OCI-M2 (cell line): Measurements from ENCODE around the gene KRT75.
"Not testable (repeated sequence)": the region's sequence is repeated elsewhere in the genome, so short reads cannot be mapped to it uniquely, and the experiment has no call there.

ENCODE experiments used
- DNase-seq: peaks from one replicate; lab custom pipeline; 2025; ENCODE audit not compliant: unreplicated experiment; lab: John Stamatoyannopoulos, UW

KRT75 gene

DNA sequence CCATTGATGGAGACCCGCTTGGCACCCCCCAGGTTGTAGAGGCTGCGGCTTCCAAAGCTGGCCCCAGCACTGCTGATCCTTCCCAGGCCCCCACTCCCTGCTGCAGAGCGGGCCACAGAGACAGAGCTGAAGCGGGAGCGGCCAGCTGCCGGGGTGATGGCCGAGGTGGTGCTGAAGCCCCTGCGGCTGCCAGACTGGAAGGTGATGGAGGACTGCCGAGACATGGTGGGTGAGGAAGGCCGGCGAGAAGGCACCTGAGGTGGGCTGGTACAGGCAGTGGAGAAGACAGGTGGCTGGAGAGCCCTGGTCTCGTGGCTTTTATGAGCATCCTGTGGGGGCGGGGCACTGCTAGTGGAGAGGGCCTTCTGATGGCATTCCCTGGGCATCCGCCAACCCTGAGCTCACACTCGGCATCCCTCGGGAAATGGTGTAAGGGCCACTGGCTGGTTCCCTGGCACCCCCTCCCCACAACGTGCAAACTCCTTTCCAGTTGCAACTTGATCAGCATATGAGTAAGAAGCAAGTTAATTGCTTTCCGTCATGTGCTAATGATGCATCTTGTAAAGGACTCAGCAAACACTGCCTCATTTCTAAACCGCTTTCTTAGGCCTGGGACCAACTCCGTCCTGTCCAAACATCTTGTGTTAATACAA is at the start of gene KRT75:
KRT75 (minus strand) TSS at position 291 of the 653 bp plus-strand sequence; CDS start at position 224, 67 bp downstream.
- no peak for DNase-seq

DNA sequence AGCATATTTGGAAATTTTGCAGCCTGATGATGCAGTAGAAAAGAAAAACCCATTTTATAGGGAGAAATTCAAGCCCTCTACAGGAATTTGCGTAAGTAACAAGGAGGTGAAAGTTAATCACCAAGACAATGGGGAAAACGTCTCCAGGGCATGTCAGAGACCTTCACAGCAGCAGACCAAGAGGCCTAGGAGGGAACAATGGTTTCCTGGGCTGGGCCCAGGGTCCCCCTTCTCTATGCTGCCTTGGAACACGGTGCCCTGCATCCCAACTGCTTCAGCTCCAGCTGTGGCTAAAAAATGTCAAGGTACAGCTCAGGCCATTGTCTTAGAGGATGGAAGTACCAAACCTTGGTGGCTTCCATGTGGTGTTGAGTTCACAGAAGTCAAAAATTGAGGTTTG is 45.9 kb upstream of the KRT75 start:
- DNase-seq = no peak

DNA sequence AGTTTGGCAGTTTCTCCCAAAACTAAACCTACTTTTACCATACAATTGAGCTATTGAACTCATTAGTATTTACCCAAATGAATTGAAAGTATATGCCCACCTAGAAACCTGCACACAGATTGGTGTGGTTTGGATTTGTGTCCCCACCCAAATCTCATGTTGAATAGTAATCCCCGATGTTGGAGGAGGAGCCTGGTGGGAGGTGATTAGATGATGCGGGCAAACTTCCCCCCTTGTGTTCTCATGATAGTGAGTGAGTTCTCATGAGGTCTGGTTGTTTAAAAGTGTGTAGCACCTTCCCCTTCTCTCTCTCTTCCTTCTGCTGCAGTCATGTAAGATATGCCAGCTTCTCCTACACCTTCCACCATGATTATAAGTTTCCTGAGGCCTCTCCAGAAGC is 43.5 kb upstream of the KRT75 start:
- no peak for DNase-seq

DNA sequence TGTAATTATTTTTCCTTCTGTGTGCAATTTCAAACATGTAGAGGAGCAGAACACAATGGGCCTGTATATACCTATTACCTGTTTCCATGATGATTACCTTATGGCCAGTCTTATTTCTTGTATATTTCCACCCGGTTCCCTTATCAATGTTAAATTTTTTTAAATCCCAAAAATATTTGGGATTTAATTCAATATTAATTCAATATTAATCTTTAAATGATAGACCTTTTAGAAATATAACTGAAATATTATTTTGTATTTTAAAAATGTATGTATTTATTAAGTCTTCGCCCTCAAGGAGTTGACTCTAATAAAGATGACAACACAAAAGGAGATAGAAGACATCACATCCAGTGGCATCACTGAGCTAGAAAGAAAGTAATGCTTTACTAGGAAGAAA is 40.0 kb upstream of the KRT75 start:
- DNase-seq = no peak

DNA sequence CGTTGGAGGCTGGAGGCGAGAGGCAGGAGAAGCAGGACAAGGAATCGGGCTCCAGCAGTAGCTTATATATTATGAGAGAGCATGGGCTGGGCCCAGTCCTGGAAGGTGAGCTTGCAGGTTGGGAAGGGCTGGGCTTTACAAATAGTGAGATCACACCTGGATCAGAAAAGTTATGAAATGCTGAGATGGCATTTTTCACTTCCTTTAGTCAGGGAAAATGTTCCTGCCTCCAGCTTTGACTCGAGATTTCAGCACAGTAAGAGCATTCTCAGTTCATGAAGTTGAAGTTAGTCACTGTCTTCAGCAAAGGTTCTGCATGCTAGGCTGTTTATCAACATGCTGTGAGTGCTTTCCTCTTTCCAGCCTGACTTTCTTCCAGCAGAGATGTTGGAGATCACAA is 39.6 kb upstream of the KRT75 start, which contains the start of gene KRT6C:
KRT6C (minus strand) TSS at position 38 of the 400 bp plus-strand sequence. CDS start 68 bp downstream, outside the sequence.
- DNase-seq = no peak

DNA sequence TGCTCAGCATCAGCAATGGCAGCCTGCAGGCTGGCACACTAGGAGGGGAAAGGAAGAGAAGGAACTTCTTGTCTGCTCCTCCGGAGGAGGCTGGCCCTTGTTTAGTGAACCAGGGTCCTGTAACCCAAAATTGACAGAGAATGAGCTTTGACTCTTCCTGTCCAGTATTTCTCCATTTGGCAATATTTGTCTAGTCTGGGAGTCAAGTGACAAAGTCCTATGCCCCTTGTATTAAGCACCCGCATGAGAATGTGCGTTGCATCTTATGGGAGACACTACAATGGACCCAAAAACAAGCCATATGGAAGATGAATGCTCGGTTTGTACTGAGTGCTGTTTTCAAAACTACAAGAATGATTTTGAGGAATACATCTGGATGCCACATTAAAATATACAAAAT is 35.7 kb upstream of the KRT75 start:
- DNase-seq = no peak

DNA sequence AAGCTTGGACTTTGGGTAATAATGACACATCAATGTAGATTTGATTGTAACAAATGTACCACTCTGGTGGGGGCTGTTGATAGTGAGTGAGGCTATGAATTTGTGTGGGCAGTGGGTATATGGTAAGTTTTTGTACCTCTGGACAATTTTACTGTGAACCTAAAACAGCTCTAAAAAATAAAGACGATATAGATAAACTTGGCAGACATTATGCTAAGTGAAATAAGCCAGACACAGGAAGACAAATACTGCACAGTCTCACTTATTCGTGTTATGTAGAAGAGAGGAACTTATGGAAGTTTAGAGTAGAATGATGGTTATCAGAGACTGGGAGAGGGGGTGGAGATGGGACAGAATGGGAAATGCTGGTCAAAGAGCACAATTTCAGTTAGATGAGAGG is 30.7 kb upstream of the KRT75 start:
- no peak for DNase-seq

DNA sequence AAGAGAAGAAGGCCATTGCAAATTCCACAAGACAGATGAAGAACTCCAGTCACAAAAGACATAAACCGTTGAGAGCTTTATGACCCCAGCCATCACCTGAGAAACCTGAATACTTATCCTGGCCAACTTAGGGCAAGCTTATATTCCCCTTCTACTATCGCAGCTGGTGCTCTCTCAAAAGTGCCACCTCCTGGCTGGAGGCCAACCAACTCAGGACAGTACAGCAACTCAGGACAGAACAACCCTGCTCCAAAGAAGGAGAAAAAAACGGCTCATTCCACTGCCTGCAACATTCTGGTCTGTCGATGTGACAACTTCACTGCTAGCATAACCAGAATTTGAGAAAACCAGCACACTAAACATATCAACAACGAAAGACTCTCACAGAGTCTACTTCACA is 27.5 kb upstream of the KRT75 start:
- DNase-seq = no peak

DNA sequence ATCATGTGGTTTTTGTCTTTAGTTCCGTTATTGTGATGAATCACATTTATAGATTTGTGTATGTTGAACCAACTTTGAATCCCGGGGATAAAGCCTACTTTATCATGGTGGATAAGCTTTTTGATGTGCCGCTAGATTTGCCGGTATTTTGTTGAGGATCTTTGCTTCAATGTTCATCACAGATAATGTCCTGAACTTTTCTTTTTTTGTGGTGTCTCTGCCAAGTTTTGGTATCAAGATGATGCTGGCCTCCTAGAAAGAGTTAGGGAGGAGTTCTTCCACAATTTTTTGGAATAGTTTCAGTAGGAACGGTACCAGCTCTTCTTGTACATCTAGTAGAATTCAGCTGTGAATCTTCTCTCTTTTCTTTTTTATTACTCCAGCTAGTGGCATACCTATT is 24.7 kb upstream of the KRT75 start:
- DNase-seq = no peak

DNA sequence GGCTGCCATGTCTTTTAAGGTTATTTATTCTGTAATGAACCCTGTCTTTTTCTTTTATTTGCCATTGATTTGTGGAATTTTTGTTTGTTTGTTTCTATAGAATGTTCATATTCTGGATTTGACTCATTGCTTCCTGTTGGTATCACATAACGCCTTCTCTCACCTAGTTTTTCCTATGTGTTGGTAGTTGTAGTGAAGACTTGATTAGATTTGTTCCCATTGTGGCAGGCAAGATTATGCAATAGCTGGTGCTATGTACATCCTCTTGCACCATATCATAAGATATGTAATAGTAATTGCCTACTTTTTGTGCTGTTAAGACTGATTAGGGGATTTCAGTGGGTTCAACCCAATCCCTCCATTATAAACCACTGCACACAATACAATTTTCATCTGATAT is 21.6 kb upstream of the KRT75 start:
- DNase-seq = no peak

DNA sequence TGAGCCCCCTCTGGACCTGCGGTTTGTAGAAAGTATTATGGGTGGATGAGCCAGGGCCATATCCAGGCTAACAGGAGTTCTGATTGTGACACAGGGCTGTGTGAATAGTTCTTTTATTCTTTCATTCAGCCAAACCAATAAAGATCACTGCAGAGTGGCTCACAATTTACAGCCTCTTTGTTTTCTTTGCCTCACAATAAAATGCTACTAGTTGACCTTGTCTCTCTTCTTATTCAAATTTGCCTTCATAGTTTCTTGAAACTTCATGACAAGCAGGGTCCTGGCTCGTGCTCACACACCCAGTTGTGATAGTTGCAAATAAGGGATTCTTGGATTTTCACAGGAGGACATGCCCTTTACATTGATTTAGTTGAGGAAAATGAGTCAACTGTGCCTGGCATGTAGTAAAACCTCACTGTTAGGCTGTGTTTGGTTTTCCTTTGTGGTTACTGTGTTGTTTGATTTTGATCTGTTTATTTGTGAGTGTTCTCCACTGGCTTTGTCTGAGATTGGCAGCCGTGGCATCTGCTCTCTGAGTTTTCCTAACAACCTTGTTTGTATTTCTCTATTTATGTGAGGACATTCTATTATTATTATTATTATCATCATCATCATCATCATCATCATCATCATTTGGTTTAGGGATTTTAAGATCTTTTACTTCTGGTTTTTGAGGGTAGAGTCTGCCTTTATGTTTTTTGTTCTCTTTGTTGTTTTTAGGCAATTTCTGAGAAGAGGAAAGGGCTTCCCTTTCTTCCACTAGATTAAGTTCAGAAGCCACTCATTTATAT is 20.4 kb upstream of the KRT75 start:
- no peak for DNase-seq

DNA sequence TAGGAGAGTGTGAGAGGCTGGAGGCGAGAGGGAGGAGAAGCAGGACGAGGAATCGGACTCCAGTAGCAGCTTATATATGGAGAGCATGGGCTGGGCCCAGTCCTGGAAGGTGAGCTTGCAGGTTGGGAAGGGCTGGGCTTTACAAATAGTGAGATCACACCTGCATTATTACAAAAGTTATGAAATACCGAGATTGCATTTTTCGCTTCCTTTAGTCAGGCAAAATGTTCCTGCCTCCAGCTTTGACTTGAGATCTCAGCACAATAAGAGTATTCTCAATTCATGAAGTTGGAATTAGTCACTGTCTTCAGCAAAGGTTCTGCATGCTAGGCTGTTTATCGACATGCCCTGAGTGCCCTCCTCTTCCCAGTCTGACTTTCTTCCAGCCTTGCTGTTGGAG is 17.9 kb upstream of the KRT75 start, which contains the start of gene KRT6B:
KRT6B (minus strand) TSS at position 46 of the 400 bp plus-strand sequence. CDS start 68 bp downstream, outside the sequence.
- no peak for DNase-seq

DNA sequence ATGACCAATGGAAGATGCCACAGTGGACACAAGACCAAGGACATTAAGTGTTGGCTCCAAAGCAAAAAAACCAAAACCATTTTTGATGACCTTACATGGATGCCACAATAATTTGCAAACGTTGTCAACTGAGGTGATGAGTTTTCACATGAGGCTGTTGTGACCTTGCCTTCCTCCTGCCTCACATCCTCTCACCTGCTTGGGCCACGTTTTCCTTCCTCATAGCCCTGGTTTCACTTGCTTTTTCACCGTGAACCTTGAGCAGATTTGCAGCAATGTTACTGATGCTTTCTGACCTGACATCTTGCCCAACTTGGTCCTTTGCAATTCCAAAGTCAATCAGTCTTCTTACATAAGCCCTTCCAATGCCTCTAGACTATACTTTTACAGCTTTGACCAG is 14.1 kb upstream of the KRT75 start:
- DNase-seq = no peak

DNA sequence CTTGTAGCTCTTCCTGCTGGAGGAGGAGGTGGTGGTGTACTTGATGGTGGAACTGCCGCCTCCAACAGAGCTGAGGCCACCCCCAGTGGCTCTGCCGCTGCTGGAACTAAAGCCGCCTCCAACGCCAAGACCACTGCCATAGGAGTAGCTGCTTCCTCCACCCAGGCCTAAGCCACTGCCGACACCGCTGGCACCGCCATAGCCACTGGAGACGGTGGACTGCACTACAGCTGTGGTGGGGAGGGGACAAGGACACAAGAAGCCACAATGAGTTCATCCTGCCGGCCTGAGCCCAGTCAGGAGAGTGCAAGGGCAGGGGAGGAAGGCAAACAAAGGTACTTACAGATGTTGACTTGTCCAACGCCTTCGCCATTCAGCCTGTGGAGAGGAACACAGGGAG is 13.0 kb upstream of the KRT75 start:
- not testable (repeated sequence) for DNase-seq

DNA sequence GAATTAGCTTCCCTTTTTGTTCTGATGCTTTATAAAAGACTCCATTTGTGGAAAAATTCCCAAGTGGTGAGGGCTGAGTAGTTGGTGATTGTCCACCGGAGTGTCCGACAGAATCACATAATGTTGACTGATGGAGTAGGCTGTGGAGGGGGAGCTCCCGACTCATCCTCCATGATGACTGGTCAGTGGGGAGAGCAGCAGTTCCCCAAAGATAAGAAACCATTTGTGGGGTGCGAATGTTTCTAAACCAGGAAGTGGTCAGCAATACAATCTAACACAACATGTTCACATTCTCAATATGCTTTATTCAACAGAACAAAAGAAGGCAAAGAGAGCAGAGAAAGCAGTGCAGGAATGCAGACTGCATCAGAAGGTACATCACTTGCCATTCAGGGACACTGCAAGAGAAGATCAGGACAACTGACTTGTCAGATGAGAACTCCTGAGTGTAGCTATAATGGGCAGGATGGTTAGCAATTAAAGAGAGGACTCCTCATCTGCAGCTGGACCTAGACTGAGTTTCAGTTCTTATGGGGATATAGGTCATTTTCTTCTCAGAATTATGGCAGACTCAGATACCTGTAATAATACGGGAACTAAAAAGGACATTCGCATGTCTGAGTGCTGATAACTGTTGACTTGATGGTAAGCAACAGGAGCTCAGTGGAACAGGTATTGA is 12.3 kb upstream of the KRT75 start:
- DNase-seq = no peak

DNA sequence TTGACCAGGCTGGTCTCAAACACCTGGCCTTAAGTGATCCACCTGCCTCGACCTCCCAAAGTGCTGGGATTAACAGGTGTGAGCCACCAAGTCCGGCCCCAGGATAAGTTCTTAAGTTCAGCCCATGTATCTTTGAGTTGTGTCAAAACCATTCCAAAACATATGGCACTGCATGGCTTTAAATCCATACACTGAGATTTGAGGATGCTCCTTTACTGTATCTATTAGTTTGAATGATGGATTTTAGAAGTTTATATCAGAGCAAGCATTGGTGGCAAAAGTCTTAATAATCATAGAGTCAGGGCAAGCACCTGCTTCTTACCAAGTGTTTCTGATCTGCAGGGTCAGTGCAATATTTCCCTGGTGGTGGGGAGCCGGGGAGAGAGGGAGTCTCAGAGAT is 11.7 kb upstream of the KRT75 start:
- no peak for DNase-seq

DNA sequence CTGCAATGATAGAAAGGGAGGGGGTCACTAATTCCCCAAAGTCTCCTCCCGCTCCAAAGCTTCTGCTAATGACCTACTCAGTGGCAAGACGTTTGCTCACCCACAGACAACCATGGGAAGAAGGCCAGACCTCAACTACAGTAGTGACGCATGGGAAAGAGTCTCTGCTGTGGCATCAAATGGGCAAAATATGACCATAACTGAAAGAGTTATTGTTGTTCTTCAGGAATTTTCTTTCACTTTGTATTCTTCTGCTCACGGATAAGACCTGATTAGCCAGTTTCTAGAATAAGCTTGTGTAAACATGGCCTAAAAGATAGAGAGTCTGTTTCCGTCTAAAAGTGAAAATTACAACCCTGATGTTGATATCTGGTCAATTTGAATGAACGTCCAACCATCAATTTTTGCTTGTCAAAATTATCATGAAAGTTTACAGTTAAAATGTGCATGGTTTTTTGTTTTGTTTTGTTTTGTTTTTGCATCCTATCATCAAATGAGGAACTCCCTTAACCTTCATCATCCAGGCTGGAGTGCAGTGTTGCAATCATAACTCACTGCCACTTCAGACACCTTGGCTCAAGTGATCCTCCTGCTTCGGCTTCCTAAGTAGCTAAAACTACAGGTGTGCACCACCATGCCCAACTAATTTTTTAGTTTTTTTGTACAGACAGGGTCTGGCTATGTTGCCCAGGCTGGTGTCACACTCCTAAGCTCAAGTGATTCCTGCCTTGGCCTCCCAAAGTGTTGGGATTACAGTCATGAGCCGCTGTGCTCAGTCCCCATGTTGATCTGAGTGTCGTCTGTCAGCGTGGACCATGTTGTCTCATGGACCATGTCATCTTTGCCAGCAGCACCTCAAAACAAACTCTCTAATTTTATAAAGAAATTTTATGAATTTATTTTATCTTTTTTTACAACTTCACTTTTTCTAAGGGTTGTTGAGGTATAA is 10.8 kb upstream of the KRT75 start:
- DNase-seq = no peak

DNA sequence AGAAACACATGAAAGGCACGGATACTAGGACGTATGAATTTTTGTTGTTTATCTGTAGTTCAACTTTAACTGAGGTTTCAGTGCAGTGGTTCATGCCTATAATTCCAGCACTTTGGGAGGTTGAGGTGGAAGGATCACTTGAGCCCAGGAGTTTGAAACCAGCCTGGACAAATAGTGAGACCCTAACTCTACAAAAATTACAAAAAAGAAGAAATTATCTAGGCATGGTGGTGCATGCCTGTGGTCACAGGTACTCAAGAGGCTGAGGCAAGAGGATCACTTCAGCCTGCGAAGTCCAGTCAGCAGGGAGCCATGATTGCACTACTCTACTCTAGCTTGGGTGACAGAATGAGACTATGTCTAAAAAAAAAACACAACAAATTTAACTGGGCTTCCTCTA is 9.8 kb upstream of the KRT75 start:
- DNase-seq = no peak

DNA sequence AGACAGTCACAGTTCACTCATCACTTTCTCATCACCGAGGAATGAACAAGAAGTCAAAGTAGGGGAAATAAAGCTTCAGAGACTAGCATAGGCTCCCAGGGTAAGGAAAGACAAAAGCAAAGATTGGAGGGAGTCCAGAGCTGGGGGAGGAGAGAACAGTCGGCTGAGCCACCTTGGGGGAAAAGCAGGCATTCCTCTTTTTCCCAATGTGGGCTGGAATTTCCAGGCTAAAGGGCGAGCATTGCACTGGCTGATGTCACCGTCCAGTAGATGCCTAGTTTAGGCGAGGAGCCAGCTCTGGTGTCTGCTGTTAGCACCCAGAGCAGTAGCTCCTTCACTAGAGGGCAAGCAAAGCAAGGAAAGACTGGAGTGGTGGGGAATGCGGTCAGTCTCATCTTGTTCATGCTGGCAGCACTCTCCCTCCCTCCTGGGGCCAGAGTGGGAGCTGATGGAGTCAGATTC is 8.5 kb upstream of the KRT75 start:
- DNase-seq = no peak

DNA sequence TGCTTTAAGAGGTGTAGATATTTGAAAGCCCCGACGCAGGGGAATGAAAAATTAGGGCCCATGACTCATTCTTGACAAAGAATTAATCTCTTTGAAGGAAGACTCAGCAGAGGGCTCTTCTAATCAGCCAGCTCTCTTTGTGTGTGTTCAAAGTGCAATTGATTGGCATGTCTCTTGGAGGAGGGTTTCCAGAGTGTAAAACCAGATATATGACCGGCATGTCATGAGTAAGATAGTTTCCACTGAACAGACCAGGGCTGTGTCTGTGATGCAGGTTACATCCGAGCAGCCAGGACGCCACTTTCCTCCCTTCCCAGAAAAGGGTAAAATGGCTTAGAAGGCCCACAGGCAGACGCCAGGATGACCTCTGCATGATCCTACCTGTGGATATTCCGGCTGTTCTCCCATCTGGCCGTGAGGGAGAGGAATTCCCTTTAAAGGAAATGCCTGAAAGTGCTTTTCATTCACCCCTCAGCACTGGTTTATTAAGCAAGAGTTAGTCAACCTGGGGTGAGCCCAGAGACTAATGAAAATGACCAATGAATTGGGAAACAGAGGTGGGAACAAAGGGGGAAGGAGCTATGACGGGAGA is 7.2 kb upstream of the KRT75 start:
- no peak for DNase-seq
